ENCODE data around the gene TBC1D10B. TPM values are rescaled to one million over a fixed set of nuclear protein-coding genes. Genes with fewer than 3 reads are reported as not detected.

TBC1D10B gene
- polyA plus RNA-seq, 1 experiment: 12.0 TPM

DNA sequence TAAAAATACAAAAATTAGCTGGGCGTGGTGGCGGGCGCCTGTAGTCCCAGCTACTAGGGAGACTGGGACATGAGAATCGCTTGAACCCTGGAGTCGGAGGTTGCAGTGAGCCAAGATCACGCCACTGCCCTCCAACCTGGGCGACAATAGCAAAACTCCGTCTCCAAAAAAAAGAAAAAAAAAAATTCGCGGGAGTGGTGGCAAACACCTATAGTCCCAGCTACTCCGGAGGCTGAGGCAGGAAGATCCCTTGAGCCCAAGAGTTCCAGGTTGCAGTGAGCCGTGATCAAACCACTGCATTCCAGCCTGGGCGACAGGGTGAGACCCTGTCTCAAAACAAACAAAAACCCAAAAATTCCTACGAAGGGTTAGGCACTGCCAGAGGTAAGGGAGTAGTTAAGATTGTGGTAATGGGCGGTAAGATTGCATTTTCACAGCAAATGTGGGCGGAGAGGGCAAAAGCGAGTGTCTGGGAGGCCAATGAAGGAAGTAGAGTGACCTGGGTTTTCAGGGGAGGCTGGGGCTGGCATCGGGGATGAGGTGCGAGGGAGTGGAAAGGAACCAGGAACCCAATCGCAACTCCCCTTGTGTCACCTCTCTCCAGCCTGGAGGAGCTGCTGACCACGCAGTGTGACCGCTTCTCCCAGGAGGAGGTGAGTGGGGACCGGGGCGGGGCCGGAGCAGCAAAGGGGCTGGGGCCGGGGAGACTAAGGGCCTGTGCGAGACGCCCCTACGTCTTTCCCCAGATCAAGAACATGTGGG is 6.9 kb upstream of the TBC1D10B start:
- peak overlapping the region; percentile 59 for H3K4me3 ChIP-seq (ENCODE audit: low read depth, low read length)
- TF ChIP-seq, protein P1, sequence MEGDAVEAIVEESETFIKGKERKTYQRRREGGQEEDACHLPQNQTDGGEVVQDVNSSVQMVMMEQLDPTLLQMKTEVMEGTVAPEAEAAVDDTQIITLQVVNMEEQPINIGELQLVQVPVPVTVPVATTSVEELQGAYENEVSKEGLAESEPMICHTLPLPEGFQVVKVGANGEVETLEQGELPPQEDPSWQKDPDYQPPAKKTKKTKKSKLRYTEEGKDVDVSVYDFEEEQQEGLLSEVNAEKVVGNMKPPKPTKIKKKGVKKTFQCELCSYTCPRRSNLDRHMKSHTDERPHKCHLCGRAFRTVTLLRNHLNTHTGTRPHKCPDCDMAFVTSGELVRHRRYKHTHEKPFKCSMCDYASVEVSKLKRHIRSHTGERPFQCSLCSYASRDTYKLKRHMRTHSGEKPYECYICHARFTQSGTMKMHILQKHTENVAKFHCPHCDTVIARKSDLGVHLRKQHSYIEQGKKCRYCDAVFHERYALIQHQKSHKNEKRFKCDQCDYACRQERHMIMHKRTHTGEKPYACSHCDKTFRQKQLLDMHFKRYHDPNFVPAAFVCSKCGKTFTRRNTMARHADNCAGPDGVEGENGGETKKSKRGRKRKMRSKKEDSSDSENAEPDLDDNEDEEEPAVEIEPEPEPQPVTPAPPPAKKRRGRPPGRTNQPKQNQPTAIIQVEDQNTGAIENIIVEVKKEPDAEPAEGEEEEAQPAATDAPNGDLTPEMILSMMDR (IDR thresholded peaks at IDR 0.05; ENCODE audit: low read depth, low read length): no peak
- CTCF ChIA-PET: interaction anchor here (0.7 kb wide), 1 partner anchor 418 kb away, joined by 7 read pairs; no protein-coding TSS in a partner anchor
- POLR2A ChIA-PET: interaction anchor here (0.6 to 1.3 kb wide), 2 partner anchors 30 to 32 kb away, joined by 4 to 6 read pairs; no protein-coding TSS in a partner anchor
- H3K27ac ChIP-seq (ENCODE audit: low read depth, low read length): peak overlapping the region; percentile 99
- no peaks in the 10 kb centered on the region; the same call in 1 of the 2 replicates for H3K9me3 ChIP-seq (ENCODE audit: control insufficient read depth, insufficient read depth, low read length)
- no peaks in the 10 kb centered on the region for H3K27me3 ChIP-seq (ENCODE audit: control insufficient read depth, insufficient read depth, low read length)
- DNase-seq (ENCODE audit: low read depth, low spot score): no peak

DNA sequence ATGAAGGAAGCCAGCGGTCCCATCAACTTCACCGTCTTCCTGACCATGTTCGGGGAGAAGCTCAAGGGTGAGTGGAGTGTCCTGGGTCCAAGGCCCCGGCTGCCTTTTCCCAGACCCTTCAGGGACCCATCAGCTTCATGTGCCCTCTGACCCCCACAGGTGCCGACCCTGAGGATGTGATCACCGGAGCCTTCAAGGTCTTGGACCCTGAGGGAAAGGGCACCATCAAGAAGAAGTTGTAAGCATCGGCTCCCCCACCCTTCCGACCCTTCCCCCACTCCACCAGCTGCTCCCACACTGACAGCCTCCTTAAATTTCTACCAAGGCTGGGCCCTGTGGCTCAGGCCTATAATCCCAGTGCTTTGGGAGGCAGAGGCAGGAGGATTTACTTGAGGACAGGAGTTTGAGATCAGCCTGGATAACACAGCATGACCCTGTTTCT is 6.2 kb upstream of the TBC1D10B start:
- H3K27ac ChIP-seq (ENCODE audit: low read depth, low read length): no peak overlapping the region
- no peak overlapping the region for H3K4me3 ChIP-seq (ENCODE audit: low read depth, low read length)
- ChIA-PET CTCF (no interaction called here), POLR2A (no interaction called here)
- no peaks in the 10 kb centered on the region for H3K27me3 ChIP-seq (ENCODE audit: control insufficient read depth, insufficient read depth, low read length)
- no peaks in the 10 kb centered on the region; the same call in 1 of the 2 replicates for H3K9me3 ChIP-seq (ENCODE audit: control insufficient read depth, insufficient read depth, low read length)
- TF ChIP-seq, protein P1 (IDR thresholded peaks at IDR 0.05; ENCODE audit: low read depth, low read length): no peak
- DNase-seq (ENCODE audit: low read depth, low spot score): no peak

DNA sequence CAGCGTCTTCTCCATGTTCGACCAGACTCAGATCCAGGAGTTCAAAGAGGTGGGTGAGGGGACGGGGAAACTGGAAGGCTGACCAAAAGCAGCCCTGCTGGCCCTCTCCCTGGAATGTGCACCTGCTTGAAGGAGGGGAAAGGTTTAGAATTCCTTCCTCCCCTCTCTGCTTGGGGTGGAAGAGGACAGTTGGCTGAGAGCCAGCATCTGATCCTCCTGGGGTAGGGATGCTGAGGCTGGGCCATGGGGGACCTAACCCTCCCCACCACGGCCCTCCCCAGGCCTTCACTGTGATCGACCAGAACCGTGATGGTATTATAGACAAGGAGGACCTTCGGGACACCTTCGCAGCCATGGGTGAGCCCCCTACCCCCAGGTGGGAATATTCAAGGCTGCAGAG is 5.6 kb upstream of the TBC1D10B start:
- no peaks in the 10 kb centered on the region for H3K27me3 ChIP-seq (ENCODE audit: control insufficient read depth, insufficient read depth, low read length)
- no peak overlapping the region for H3K27ac ChIP-seq (ENCODE audit: low read depth, low read length)
- TF ChIP-seq, protein P1 (IDR thresholded peaks at IDR 0.05; ENCODE audit: low read depth, low read length): no peak
- no peak for DNase-seq (ENCODE audit: low read depth, low spot score)
- no peaks in the 10 kb centered on the region; the same call in 1 of the 2 replicates for H3K9me3 ChIP-seq (ENCODE audit: control insufficient read depth, insufficient read depth, low read length)
- ChIA-PET CTCF (no interaction called here), POLR2A (no interaction called here)
- no peak overlapping the region for H3K4me3 ChIP-seq (ENCODE audit: low read depth, low read length)

DNA sequence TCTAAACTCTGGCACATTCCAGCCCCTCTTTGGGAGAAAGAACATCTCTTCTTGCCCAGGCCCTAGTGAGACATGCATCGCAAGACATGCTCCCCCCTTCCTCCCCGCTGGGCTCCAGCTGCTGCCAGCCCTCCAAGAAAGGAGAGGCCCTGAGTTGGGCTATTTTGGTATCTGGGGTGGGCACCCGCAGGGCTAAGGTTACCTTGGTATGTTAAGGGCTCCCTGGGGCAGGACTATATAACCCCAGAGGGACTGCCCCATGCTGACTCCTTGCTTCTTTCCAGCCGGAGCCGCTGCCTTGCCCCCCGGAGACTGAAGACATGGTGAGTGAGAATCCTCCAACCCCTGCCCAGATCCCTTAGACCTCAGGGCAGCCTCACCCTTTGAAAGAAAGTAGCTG is 4.2 kb upstream of the TBC1D10B start, which contains the start of gene MYL11:
Gene MYL11, plus strand, starts transcription at position 265 of the 400 bp plus-strand sequence. Its CDS starts 56 bp downstream, at position 321.
- TF ChIP-seq, protein P1 (IDR thresholded peaks at IDR 0.05; ENCODE audit: low read depth, low read length): no peak
- ChIA-PET POLR2A (no interaction called here), CTCF (no interaction called here)
- Histone ChIP-seq H3K27ac (ENCODE audit: low read depth, low read length) (no peak within 1 kb of the TSS), H3K9me3 (ENCODE audit: control insufficient read depth, insufficient read depth, low read length) (no peaks in the 10 kb centered on the region; the same call in 1 of the 2 replicates), H3K27me3 (ENCODE audit: control insufficient read depth, insufficient read depth, low read length) (no peaks in the 10 kb centered on the region), H3K4me3 (ENCODE audit: low read depth, low read length) (no peak within 1 kb of the TSS)
- DNase-seq (ENCODE audit: low read depth, low spot score): no peak

DNA sequence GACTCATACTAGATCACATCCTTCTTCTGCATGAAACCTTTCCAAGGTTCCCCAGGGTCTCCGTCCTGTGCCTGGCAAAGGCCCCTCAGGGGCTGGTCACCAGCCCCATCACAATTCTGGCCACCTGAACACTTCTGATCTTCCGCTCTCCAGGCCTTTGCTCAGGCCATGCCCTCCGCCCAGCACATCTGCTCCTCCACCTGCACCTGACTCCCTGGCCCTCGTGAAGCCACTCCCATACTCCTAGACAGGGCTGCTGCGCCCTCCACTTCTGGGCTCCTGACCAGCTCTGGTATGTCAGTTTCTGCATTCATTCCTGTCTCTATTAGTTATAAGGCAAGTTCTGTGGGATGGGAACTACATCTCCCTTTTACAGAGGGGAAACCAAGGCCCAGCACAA is 2.4 kb upstream of the TBC1D10B start:
- no peaks in the 10 kb centered on the region for H3K27me3 ChIP-seq (ENCODE audit: control insufficient read depth, insufficient read depth, low read length)
- ChIA-PET POLR2A (no interaction called here), CTCF (no interaction called here)
- no peaks in the 10 kb centered on the region; the same call in 1 of the 2 replicates for H3K9me3 ChIP-seq (ENCODE audit: control insufficient read depth, insufficient read depth, low read length)
- H3K4me3 ChIP-seq (ENCODE audit: low read depth, low read length): no peak overlapping the region
- TF ChIP-seq, protein P1 (IDR thresholded peaks at IDR 0.05; ENCODE audit: low read depth, low read length): no peak
- DNase-seq (ENCODE audit: low read depth, low spot score): no peak
- H3K27ac ChIP-seq (ENCODE audit: low read depth, low read length): no peak overlapping the region
